IMR-90 (cell line): Measurements from ENCODE around the gene CSNK1D. TPM values are rescaled to one million over a fixed set of nuclear protein-coding genes. Genes with fewer than 3 reads are reported as not detected.

Source experiments
- ATAC-seq: fragments of 200-7000 bp; cut with Tn5 transposase; 2 replicates; pipeline ENCODE4 v1.9.1; 2020; ENCODE audit warnings: low read depth, mild to moderate bottlenecking, moderate library complexity
- BruUV-seq: library from RNA; stranded (reverse); fragments of 400-500 nt; replicated peaks from 2 replicates; lab custom pipeline; 2021; lab: Mats Ljungman, UMichigan
- CTCF ChIA-PET: fragments of 300-600 bp; formaldehyde crosslinking; extraction: SDS; loops from one replicate; lab custom pipeline; 2021; ENCODE audit warnings: antibody characterized with exemption; lab: Yijun Ruan, JAX
- POLR2A ChIA-PET: fragments of 300-600 bp; sonication (Branson Sonifier 250); formaldehyde crosslinking; loops from one replicate; lab custom pipeline; 2022; ENCODE audit warnings: antibody characterized with exemption; ENCODE audit not compliant: unreplicated experiment; lab: Charles Lee
- DNase-seq: peaks from one replicate; pipeline ENCODE4 v3.0.0; 2013
- H2AFZ ChIP-seq: replicated peaks from 2 replicates; pipeline ENCODE3; 2013; ENCODE audit warnings: low read length, mild to moderate bottlenecking; ENCODE audit not compliant: poor library complexity
- H2AK5ac ChIP-seq: 2 replicates; pipeline ENCODE4 v1.6.1; 2013; ENCODE audit warnings: low read depth, low read length, inconsistent platforms
- H2AK9ac ChIP-seq: replicated peaks from 2 replicates; pipeline ENCODE3; 2013; ENCODE audit warnings: mild to moderate bottlenecking, low read depth, low read length, moderate library complexity; ENCODE audit not compliant: poor library complexity
- H2BK120ac ChIP-seq: 2 replicates; pipeline ENCODE4 v1.6.1; 2013; ENCODE audit warnings: low read depth, low read length, inconsistent platforms
- H2BK15ac ChIP-seq: 3 replicates; pipeline ENCODE4 v1.6.1; 2013; ENCODE audit warnings: low read depth, low read length, inconsistent platforms
- H2BK20ac ChIP-seq: 2 replicates; pipeline ENCODE4 v1.6.1; 2013; ENCODE audit warnings: low read depth, mild to moderate bottlenecking, inconsistent platforms, low read length, moderate library complexity
- H2BK5ac ChIP-seq: 2 replicates; pipeline ENCODE4 v1.6.1; 2013; ENCODE audit warnings: mild to moderate bottlenecking, low read depth, low read length, inconsistent platforms; ENCODE audit not compliant: poor library complexity, severe bottlenecking
- H3K14ac ChIP-seq: replicated peaks from 2 replicates; pipeline ENCODE4 v1.6.1; 2013; ENCODE audit warnings: low read depth, low read length, inconsistent platforms
- H3K18ac ChIP-seq: 2 replicates; pipeline ENCODE4 v1.6.1; 2013; ENCODE audit warnings: low read depth, low read length, control low read depth
- H3K23ac ChIP-seq: 2 replicates; pipeline ENCODE4 v1.6.1; 2013; ENCODE audit warnings: low read depth, low read length, inconsistent platforms
- H3K27ac ChIP-seq: 2 replicates; pipeline ENCODE4 v1.5.1; 2013; ENCODE audit warnings: mild to moderate bottlenecking, control low read depth, low read length; ENCODE audit not compliant: insufficient read depth
- H3K27me3 ChIP-seq: 2 replicates; pipeline ENCODE4 v1.6.1; 2013; ENCODE audit warnings: low read length; ENCODE audit not compliant: control insufficient read depth, insufficient read depth
- H3K36me3 ChIP-seq: 2 replicates; pipeline ENCODE4 v1.6.1; 2013; ENCODE audit warnings: low read length, mixed read lengths; ENCODE audit not compliant: control insufficient read depth, insufficient read depth
- H3K4ac ChIP-seq: 2 replicates; pipeline ENCODE4 v1.6.1; 2013; ENCODE audit warnings: low read depth, low read length, inconsistent platforms
- H3K4me1 ChIP-seq: 2 replicates; pipeline ENCODE4 v1.6.1; 2013; ENCODE audit warnings: low read length, mixed read lengths; ENCODE audit not compliant: control insufficient read depth, insufficient read depth
- H3K4me2 ChIP-seq: 2 replicates; pipeline ENCODE4 v1.6.1; 2013; ENCODE audit warnings: low read depth, mild to moderate bottlenecking, control low read depth, low read length, moderate library complexity
- H3K4me3 ChIP-seq: 2 replicates; pipeline ENCODE4 v1.5.1; 2013; ENCODE audit warnings: low read depth, mild to moderate bottlenecking, control low read depth, low read length, moderate library complexity; ENCODE audit not compliant: insufficient read depth
- H3K56ac ChIP-seq: 2 replicates; pipeline ENCODE4 v1.6.1; 2013; ENCODE audit warnings: low read length, inconsistent platforms; ENCODE audit not compliant: insufficient read depth; ENCODE audit errors: extremely low read depth
- H3K79me1 ChIP-seq, 2 experiments: 2 replicates each; pipeline ENCODE4 v1.6.1; 2013; ENCODE audit warnings: low read length in 2 of 2, inconsistent platforms in 1 of 2, low read depth in 1 of 2
- H3K9ac ChIP-seq: 2 replicates; pipeline ENCODE4 v1.6.1; 2013; ENCODE audit warnings: low read depth, low read length, control low read depth
- H3K9me1 ChIP-seq: 2 replicates; pipeline ENCODE4 v1.6.1; 2013; ENCODE audit warnings: low read length, inconsistent platforms; ENCODE audit not compliant: insufficient read depth
- H3K9me3 ChIP-seq: 2 replicates; pipeline ENCODE4 v1.6.1; 2013; ENCODE audit warnings: low read length; ENCODE audit not compliant: control insufficient read depth, insufficient read depth
- H4K20me1 ChIP-seq: 2 replicates; pipeline ENCODE4 v1.6.1; 2013; ENCODE audit warnings: low read length, inconsistent platforms; ENCODE audit not compliant: insufficient read depth
- H4K5ac ChIP-seq: 2 replicates; pipeline ENCODE4 v1.6.1; 2013; ENCODE audit warnings: mild to moderate bottlenecking, low read depth, low read length, control low read depth
- H4K8ac ChIP-seq, 2 experiments: 2 replicates each; pipeline ENCODE4 v1.6.1; 2013; ENCODE audit warnings: low read depth in 2 of 2, low read length in 2 of 2, control low read depth in 1 of 2, inconsistent platforms in 1 of 2
- H4K91ac ChIP-seq: 2 replicates; pipeline ENCODE4 v1.6.1; 2013; ENCODE audit warnings: low read depth, low read length, inconsistent platforms; ENCODE audit not compliant: insufficient read depth
- ELK1 ChIP-seq: fragments of 150-350 bp; IDR thresholded peaks from 2 replicates; pipeline ENCODE4 v1.6.1; 2016; ENCODE audit warnings: low read depth, mild to moderate bottlenecking, low read length, moderate library complexity, borderline replicate concordance
- POLR2A ChIP-seq: IDR thresholded peaks from 2 replicates; pipeline ENCODE4 v1.6.1; 2012; ENCODE audit warnings: mild to moderate bottlenecking, low read depth, low read length
- RFX5 ChIP-seq: IDR thresholded peaks from 2 replicates; pipeline ENCODE4 v1.8.0; 2012; ENCODE audit warnings: low read depth, mild to moderate bottlenecking, low read length, moderate library complexity
- WGBS, 2 experiments: methylation state at CpG; one replicate each; pipeline versions ENCODE4 v1.1.5 to v1.1.7; 2013; ENCODE audit warnings: missing lambda C conversion rate in 2 of 2; ENCODE audit not compliant: insufficient read length in 1 of 2; ENCODE audit errors: extremely low coverage in 2 of 2; 5-methylcytosine and 5-hydroxymethylcytosine counted together
- dilution Hi-C: fragments of 300-500 bp; cut with HindIII; formaldehyde crosslinking; loops from one replicate; pipeline ENCODE4 v1.14.3; 2018; ENCODE audit warnings: low sequenced_read_pairs; ENCODE audit not compliant: unreplicated experiment
- in situ Hi-C: fragments of 300-500 bp; cut with MboI; formaldehyde crosslinking; loops from 3 replicates; pipeline ENCODE4 v1.14.3; 2019; ENCODE audit warnings: low sequenced_read_pairs, inconsistent platforms, mixed read lengths
- intact Hi-C: fragments of 100-400 bp; cut with micrococcal nuclease; formaldehyde crosslinking; loops from 2 replicates; pipeline ENCODE4 v1.10.0; 2022
- polyA plus RNA-seq, 3 experiments: library from polyadenylated mRNA; depleted of rRNA; stranded (reverse); fragments of >200 nt; gene quantifications; 2 replicates each; pipeline ENCODE4 v1.2.3, GENCODE V29; 2012; ENCODE audit warnings: low replicate concordance in 1 of 3
- total RNA-seq: library from RNA; depleted of rRNA; stranded (reverse); fragments of >200 nt; gene quantifications from 2 replicates; pipeline ENCODE4 v1.2.3, GENCODE V29; 2012

The CSNK1D gene
- total and polyA plus RNA-seq, 2 of the 4 experiments (the other 2 are of a cell fraction), result 47.1 to 186 TPM

- no peak for TF ChIP-seq ELK1
Measured at GRCh38 chr17:82272495-82273326, 789 bp downstream of the CSNK1D start (continued).

- in situ Hi-C loops, result no loop called here
- H3K4me2 ChIP-seq, result no peak overlapping the region; the same call in 1 of the 2 replicates
Measured at GRCh38 chr17:82271401-82271800, 2.1 kb downstream of the CSNK1D start.

More at GRCh38 chr17:82271401-82271800, 2.1 kb downstream of the CSNK1D start:
- H2AK5ac ChIP-seq, result no peak overlapping the region
- no peak overlapping the region for H3K9ac ChIP-seq
- H2BK15ac ChIP-seq, result no peak overlapping the region
- H3K79me1 ChIP-seq, result peaks cover 7 to 59% of the 10 kb centered on the region in 2 experiments
- no peak overlapping the region for H3K56ac ChIP-seq
- no peak overlapping the region for H2AK9ac ChIP-seq
- ChIA-PET POLR2A (no interaction called here), CTCF (no interaction called here)
- H2BK5ac ChIP-seq, result no peak overlapping the region
- H3K14ac ChIP-seq, result no peak overlapping the region
- ATAC-seq, result no peak
- no peak overlapping the region for H4K91ac ChIP-seq
- peak overlapping the region; percentile 2; the same call in 1 of the 2 replicates for H3K23ac ChIP-seq
- no peak overlapping the region for H2BK20ac ChIP-seq
- H3K27ac ChIP-seq, result no peak overlapping the region
- H3K9me1 ChIP-seq, result peaks cover 33% of the 10 kb centered on the region
- no peak overlapping the region for H3K4me3 ChIP-seq
- no peak overlapping the region for H3K18ac ChIP-seq
- peaks cover 30% of the 10 kb centered on the region for H3K36me3 ChIP-seq
- peaks cover 64% of the 10 kb centered on the region for H4K20me1 ChIP-seq
- no peak overlapping the region for H2AFZ ChIP-seq
- peaks cover 37% of the 10 kb centered on the region for H3K4me1 ChIP-seq
- dilution Hi-C loops, result no loop called here
- 93% methylated on average over 3 of the region's 6 CpGs; no CpG with 5 or more reads in 1 of the 2 experiments for WGBS, 2 experiments
- no peaks in the 10 kb centered on the region for H3K27me3 ChIP-seq
- no peak for TF ChIP-seq RFX5
- TF ChIP-seq POLR2A, result 0 out of 2 replicates have a peak, but pooled peaks have one; percentile 16
- H2BK120ac ChIP-seq, result no peak overlapping the region
- TSS peak; percentile 30 for BruUV-seq
- no peaks in the 10 kb centered on the region for H3K9me3 ChIP-seq
- intact Hi-C loops, result no loop called here
- DNase-seq, result no peak
- H3K4ac ChIP-seq, result no peak overlapping the region
- no peak overlapping the region for H4K8ac ChIP-seq
- H4K5ac ChIP-seq, result no peak overlapping the region
